Stomach (tissue), 9 donors: ENCODE results near the gene RGS12. TPM values are rescaled to one million over a fixed set of nuclear protein-coding genes. Genes with fewer than 3 reads are reported as not detected.

ENCODE experiments used
- DNase-seq, 2 donors: peaks; one replicate each; pipeline versions ENCODE4 v3.0.0 to v3.0.0-alpha.2; 2013 to 2019
- H3K27ac ChIP-seq, 5 donors: fragments of 200-600 bp in 4 of 5; sonication (generic) in 4 of 5; one replicate each; pipeline ENCODE4 v1.5.1; 2013 to 2019; ENCODE audit warnings: mild to moderate bottlenecking in 1 of 5, moderate library complexity in 1 of 5
- H3K27me3 ChIP-seq, 3 donors: fragments of 200-600 bp; sonication (generic); one replicate each; pipeline ENCODE4 v1.5.1; 2017 to 2019; ENCODE audit warnings: mixed run types in 1 of 3
- H3K36me3 ChIP-seq, 4 donors: fragments of 200-600 bp; sonication (generic); 1 replicate in 3 of 4; 2 replicates in 1 of 4; pipeline ENCODE4 v1.5.1; 2016 to 2019
- H3K4me1 ChIP-seq, 4 donors: fragments of 200-600 bp; sonication (generic); one replicate each; pipeline ENCODE4 v1.5.1; 2016 to 2019
- H3K4me3 ChIP-seq, 4 donors: fragments of 200-600 bp; sonication (generic) in 3 of 4; one replicate each; pipeline ENCODE4 v1.5.1; 2016 to 2019; ENCODE audit warnings: mild to moderate bottlenecking in 1 of 4
- H3K9me3 ChIP-seq, 4 donors: fragments of 200-600 bp; sonication (generic); one replicate each; pipeline ENCODE4 v1.5.1; 2016 to 2019
- EP300 ChIP-seq: sonication (generic); formaldehyde crosslinking; IDR thresholded peaks from one replicate; pipeline ENCODE4 v1.6.1; 2017; ENCODE audit warnings: antibody characterized with exemption
- POLR2A ChIP-seq, 4 donors: fragments of 450-650 bp; IDR thresholded peaks; one replicate each; pipeline ENCODE4 v1.6.1; 2016; ENCODE audit warnings: antibody characterized with exemption in 4 of 4, control low read depth in 2 of 4, mild to moderate bottlenecking in 1 of 4, moderate library complexity in 1 of 4
- POLR2AphosphoS5 ChIP-seq, 3 donors: sonication (generic); formaldehyde crosslinking; IDR thresholded peaks; one replicate each; pipeline ENCODE4 v1.6.1; 2016; ENCODE audit warnings: antibody characterized with exemption in 3 of 3
- WGBS, 5 donors: extraction: QIAGEN DNeasy Blood & Tissue Kit in 3 of 5; methylation state at CpG; one replicate each; pipeline versions ENCODE4 v1.1.5 to v1.1.7; 2013 to 2018; 5-methylcytosine and 5-hydroxymethylcytosine counted together
- intact Hi-C: fragments of 100-400 bp; cut with DNase I; formaldehyde crosslinking; loops from one replicate; pipeline ENCODE4 v1.15.1; 2023; ENCODE audit warnings: low total_unique reads
- polyA plus RNA-seq, 3 donors: library from polyadenylated mRNA; stranded (reverse); fragments of 200-250 nt; gene quantifications; one replicate each; pipeline ENCODE4 v1.2.3, GENCODE V29; 2013
- total RNA-seq, 5 donors: library from RNA; depleted of rRNA; stranded (reverse); fragments of >200 nt; gene quantifications; one replicate each; pipeline versions ENCODE4 v1.1.0 to v1.2.3, GENCODE V29; 2014 to 2016
- TF ChIP-seq, protein P1 (sequence below), 7 experiments: fragments of 450-650 bp in 4 of 7; fragments of 200-600 bp in 3 of 7; sonication (generic) in 3 of 7; IDR thresholded peaks; one replicate each; pipeline ENCODE4 v1.5.1; 2016 to 2019; ENCODE audit warnings: antibody characterized with exemption in 7 of 7, control low read depth in 2 of 7, mild to moderate bottlenecking in 1 of 7
- donor health status: healthy with polysubstance abuse.
- donor health status: Bipolar disorder and iron deficiency.
- donor health status: healthy.

The RGS12 gene
- total and polyA plus RNA-seq, 8 donors: 3.5 to 51.8 (median 19.7) TPM

DNA sequence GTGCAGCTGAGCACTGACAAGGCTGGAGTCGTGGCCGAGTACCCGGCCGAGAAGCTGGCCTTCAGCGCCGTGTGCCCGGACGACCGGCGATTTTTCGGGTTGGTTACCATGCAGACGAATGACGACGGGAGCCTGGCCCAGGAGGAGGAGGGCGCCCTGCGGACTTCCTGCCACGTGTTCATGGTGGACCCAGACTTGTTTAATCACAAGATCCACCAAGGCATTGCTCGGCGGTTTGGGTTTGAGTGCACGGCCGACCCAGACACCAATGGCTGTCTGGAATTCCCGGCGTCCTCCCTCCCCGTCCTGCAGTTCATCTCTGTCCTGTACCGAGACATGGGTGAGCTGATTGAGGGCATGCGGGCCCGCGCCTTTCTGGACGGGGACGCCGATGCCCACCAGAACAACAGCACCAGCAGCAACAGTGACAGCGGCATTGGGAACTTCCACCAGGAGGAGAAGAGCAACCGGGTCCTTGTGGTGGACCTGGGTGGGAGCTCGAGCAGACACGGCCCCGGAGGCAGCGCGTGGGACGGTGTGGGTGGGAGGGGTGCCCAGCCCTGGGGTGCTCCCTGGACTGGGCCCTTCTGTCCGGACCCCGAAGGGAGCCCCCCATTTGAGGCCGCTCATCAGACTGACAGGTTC is 24.3 kb downstream of the RGS12 start:
- Histone ChIP-seq H3K36me3 (peaks cover 3 to 41% (median 30%) of the 10 kb centered on the region in 4 donors), H3K27me3 (no peaks in the 10 kb centered on the region), H3K4me1 (peaks cover 20 to 32% (median 22%) of the 10 kb centered on the region in 4 donors), H3K4me3 (no peak overlapping the region), H3K27ac (no peak overlapping the region), H3K9me3 (no peaks in the 10 kb centered on the region)
- peak in 1 of 2 donors; percentile 22 for DNase-seq
- WGBS, 5 donors: 94 to 96% (median 96%) methylated on average over 28 to 42 of the region's 42 CpGs
- intact Hi-C loops: no loop called here
- TF ChIP-seq, protein P1, sequence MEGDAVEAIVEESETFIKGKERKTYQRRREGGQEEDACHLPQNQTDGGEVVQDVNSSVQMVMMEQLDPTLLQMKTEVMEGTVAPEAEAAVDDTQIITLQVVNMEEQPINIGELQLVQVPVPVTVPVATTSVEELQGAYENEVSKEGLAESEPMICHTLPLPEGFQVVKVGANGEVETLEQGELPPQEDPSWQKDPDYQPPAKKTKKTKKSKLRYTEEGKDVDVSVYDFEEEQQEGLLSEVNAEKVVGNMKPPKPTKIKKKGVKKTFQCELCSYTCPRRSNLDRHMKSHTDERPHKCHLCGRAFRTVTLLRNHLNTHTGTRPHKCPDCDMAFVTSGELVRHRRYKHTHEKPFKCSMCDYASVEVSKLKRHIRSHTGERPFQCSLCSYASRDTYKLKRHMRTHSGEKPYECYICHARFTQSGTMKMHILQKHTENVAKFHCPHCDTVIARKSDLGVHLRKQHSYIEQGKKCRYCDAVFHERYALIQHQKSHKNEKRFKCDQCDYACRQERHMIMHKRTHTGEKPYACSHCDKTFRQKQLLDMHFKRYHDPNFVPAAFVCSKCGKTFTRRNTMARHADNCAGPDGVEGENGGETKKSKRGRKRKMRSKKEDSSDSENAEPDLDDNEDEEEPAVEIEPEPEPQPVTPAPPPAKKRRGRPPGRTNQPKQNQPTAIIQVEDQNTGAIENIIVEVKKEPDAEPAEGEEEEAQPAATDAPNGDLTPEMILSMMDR (IDR thresholded peaks at IDR 0.05): no peak
- TF ChIP-seq POLR2AphosphoS5 (IDR thresholded peaks at IDR 0.05): no peak
- no peak for TF ChIP-seq POLR2A (IDR thresholded peaks at IDR 0.05)
- no peak for TF ChIP-seq EP300

DNA sequence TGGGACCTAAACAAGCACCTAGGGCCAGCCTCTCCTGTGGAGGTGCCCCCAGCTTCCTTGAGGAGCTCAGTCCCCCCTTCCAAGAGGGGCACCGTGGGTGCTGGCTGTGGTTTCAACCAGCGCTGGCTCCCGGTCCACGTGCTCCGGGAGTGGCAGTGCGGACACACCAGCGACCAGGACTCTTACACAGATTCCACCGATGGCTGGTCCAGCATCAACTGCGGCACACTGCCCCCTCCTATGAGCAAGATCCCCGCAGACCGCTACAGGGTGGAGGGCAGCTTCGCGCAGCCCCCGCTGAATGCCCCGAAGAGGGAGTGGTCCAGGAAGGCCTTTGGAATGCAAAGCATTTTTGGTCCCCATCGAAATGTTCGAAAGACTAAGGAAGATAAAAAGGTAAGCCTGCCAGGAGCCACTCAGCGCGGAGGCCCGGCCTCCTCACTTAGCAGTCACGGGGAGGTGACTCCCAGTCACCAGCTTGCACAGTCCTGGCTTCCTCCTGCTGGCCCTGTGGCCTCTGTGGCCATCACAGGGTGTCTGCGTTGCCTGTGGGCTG is 24.9 kb downstream of the RGS12 start:
- no peak overlapping the region for H3K4me3 ChIP-seq
- TF ChIP-seq EP300: no peak
- TF ChIP-seq POLR2A (IDR thresholded peaks at IDR 0.05): no peak
- TF ChIP-seq, protein P1 (IDR thresholded peaks at IDR 0.05): no peak
- no peak for TF ChIP-seq POLR2AphosphoS5 (IDR thresholded peaks at IDR 0.05)
- DNase-seq: peak in 1 of 2 donors; percentile 15
- WGBS, 5 donors: 88 to 95% (median 94%) methylated on average over 19 to 22 of the region's 22 CpGs
- intact Hi-C loops: no loop called here
- no peaks in the 10 kb centered on the region for H3K9me3 ChIP-seq
- H3K36me3 ChIP-seq: peaks cover 3 to 43% (median 30%) of the 10 kb centered on the region in 4 donors
- no peaks in the 10 kb centered on the region for H3K27me3 ChIP-seq
- peaks cover 20 to 34% (median 22%) of the 10 kb centered on the region in 4 donors for H3K4me1 ChIP-seq
- H3K27ac ChIP-seq: no peak overlapping the region

DNA sequence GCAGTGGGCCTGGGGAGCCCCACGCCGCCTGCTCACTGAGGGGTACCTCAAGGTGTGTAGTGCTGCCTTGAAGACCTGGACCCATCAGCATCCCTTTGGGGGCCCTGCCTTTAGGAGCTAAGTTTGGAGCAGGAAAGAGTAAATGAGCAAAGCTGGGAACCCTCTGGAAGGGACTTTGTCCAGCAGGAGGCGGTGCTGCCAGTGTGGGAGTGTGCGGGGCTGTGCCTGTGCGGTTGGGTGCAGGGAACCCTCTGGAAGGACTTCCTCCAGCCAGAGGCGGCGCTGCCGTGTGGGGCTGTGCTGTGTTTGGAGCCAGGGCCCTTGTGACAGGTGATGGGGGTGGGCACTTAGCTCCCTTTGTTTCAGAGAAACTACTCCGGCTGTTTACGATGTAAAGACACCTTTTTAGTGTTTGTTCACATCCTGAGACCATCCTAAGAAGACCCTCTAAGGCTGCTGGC is 25.8 kb downstream of the RGS12 start:
- DNase-seq: peak in 1 of 2 donors; percentile 16
- intact Hi-C loops: no loop called here
- H3K9me3 ChIP-seq: no peaks in the 10 kb centered on the region
- TF ChIP-seq, protein P1 (IDR thresholded peaks at IDR 0.05): no peak
- no peak for TF ChIP-seq EP300
- TF ChIP-seq POLR2AphosphoS5 (IDR thresholded peaks at IDR 0.05): no peak
- no peak for TF ChIP-seq POLR2A (IDR thresholded peaks at IDR 0.05)
- 83 to 90% (median 89%) methylated on average over 10 of the region's 10 CpGs for WGBS, 5 donors
- H3K36me3 ChIP-seq: peaks cover 3 to 49% (median 30%) of the 10 kb centered on the region in 4 donors
- no peaks in the 10 kb centered on the region for H3K27me3 ChIP-seq
- no peak overlapping the region for H3K4me3 ChIP-seq
- H3K27ac ChIP-seq: no peak overlapping the region
- peaks cover 20 to 34% (median 22%) of the 10 kb centered on the region in 4 donors for H3K4me1 ChIP-seq

- Histone ChIP-seq H3K4me1 (peaks cover 20 to 34% (median 22%) of the 10 kb centered on the region in 4 donors), H3K36me3 (peaks cover 3 to 44% (median 30%) of the 10 kb centered on the region in 4 donors), H3K27me3 (no peaks in the 10 kb centered on the region), H3K27ac (no peak overlapping the region), H3K9me3 (no peaks in the 10 kb centered on the region), H3K4me3 (no peak overlapping the region)
- WGBS, 5 donors: 36 to 64% (median 50%) methylated on average over 19 to 21 of the region's 21 CpGs
- intact Hi-C loops: no loop called here
- TF ChIP-seq POLR2A (IDR thresholded peaks at IDR 0.05) (no peak), EP300 (no peak), POLR2AphosphoS5 (IDR thresholded peaks at IDR 0.05) (no peak)
- TF ChIP-seq, protein P1 (IDR thresholded peaks at IDR 0.05): no peak
- peak; percentile 40 to 44 for DNase-seq
Observed at GRCh38 chr4:3320361-3321023, 27.7 kb downstream of the RGS12 start.
